Rectal smooth muscle tissue (tissue), 1 donor: ENCODE data around the gene GRB10.
A peak's percentile ranks its signal among the peaks of the same experiment; 100 is the strongest.

ENCODE experiments used
- H3K27ac ChIP-seq: one replicate; pipeline ENCODE4 v1.7.0; 2013; ENCODE audit warnings: low read depth, low read length, inconsistent platforms
- H3K27me3 ChIP-seq: one replicate; pipeline ENCODE4 v1.7.0; 2013; ENCODE audit warnings: low read length; ENCODE audit not compliant: control insufficient read depth, insufficient read depth
- H3K36me3 ChIP-seq: one replicate; pipeline ENCODE4 v1.7.0; 2013; ENCODE audit warnings: low read length; ENCODE audit not compliant: control insufficient read depth, insufficient read depth
- H3K4me1 ChIP-seq: one replicate; pipeline ENCODE4 v1.7.0; 2013; ENCODE audit warnings: low read length; ENCODE audit not compliant: control insufficient read depth, insufficient read depth
- H3K4me3 ChIP-seq: one replicate; pipeline ENCODE4 v1.7.0; 2013; ENCODE audit warnings: low read length
- H3K9ac ChIP-seq: one replicate; pipeline ENCODE4 v1.7.0; 2013; ENCODE audit warnings: low read length

Gene GRB10

GRCh38 chr7:50653981-50654425 is 128.7 kb downstream of the GRB10 start:
- Histone ChIP-seq H3K9ac (no peak overlapping the region), H3K27me3 (no peaks in the 10 kb centered on the region), H3K4me1 (peaks cover 25% of the 10 kb centered on the region), H3K4me3 (no peak overlapping the region), H3K27ac (peak overlapping the region; percentile 70), H3K36me3 (no peaks in the 10 kb centered on the region)

GRCh38 chr7:50653126-50653864 is 129.4 kb downstream of the GRB10 start:
- H3K4me3 ChIP-seq, result no peak overlapping the region
- peak overlapping the region; percentile 70 for H3K27ac ChIP-seq
- no peaks in the 10 kb centered on the region for H3K36me3 ChIP-seq
- peaks cover 25% of the 10 kb centered on the region for H3K4me1 ChIP-seq
- no peaks in the 10 kb centered on the region for H3K27me3 ChIP-seq
- no peak overlapping the region for H3K9ac ChIP-seq

GRCh38 chr7:50652400-50653125 is 130.1 kb downstream of the GRB10 start:
- Histone ChIP-seq H3K4me1 (peaks cover 18% of the 10 kb centered on the region), H3K27ac (no peak overlapping the region)

GRCh38 chr7:50651271-50651989 is 131.3 kb downstream of the GRB10 start:
- H3K27ac ChIP-seq, result no peak overlapping the region
- no peaks in the 10 kb centered on the region for H3K36me3 ChIP-seq
- H3K4me1 ChIP-seq, result peaks cover 10% of the 10 kb centered on the region
- no peak overlapping the region for H3K9ac ChIP-seq
- H3K4me3 ChIP-seq, result no peak overlapping the region
- no peaks in the 10 kb centered on the region for H3K27me3 ChIP-seq

More at GRCh38 chr7:50652400-50653125, 130.1 kb downstream of the GRB10 start:
- H3K27me3 ChIP-seq, result no peaks in the 10 kb centered on the region
- H3K4me3 ChIP-seq, result no peak overlapping the region
- H3K9ac ChIP-seq, result no peak overlapping the region
- H3K36me3 ChIP-seq, result no peaks in the 10 kb centered on the region

GRCh38 chr7:50650057-50650664 is 132.5 kb downstream of the GRB10 start:
- Histone ChIP-seq H3K27me3 (no peaks in the 10 kb centered on the region), H3K4me1 (peaks cover 10% of the 10 kb centered on the region), H3K4me3 (no peak overlapping the region), H3K27ac (no peak overlapping the region), H3K9ac (no peak overlapping the region), H3K36me3 (no peaks in the 10 kb centered on the region)

- no peak overlapping the region for H3K9ac ChIP-seq
- H3K4me1 ChIP-seq, result peaks cover 10% of the 10 kb centered on the region
- H3K4me3 ChIP-seq, result no peak overlapping the region
- no peaks in the 10 kb centered on the region for H3K27me3 ChIP-seq
- H3K27ac ChIP-seq, result no peak overlapping the region
- H3K36me3 ChIP-seq, result no peaks in the 10 kb centered on the region
Measured at GRCh38 chr7:50649259-50649885, 133.3 kb downstream of the GRB10 start.

GRCh38 chr7:50648570-50649169 is 134.0 kb downstream of the GRB10 start:
- Histone ChIP-seq H3K4me1 (peaks cover 4% of the 10 kb centered on the region), H3K27me3 (no peaks in the 10 kb centered on the region), H3K36me3 (no peaks in the 10 kb centered on the region), H3K9ac (no peak overlapping the region), H3K4me3 (no peak overlapping the region), H3K27ac (no peak overlapping the region)

- Histone ChIP-seq H3K4me1 (no peaks in the 10 kb centered on the region), H3K4me3 (no peak overlapping the region), H3K36me3 (no peaks in the 10 kb centered on the region), H3K9ac (no peak overlapping the region), H3K27me3 (no peaks in the 10 kb centered on the region), H3K27ac (no peak overlapping the region)
Measured at GRCh38 chr7:50648076-50648475, 134.6 kb downstream of the GRB10 start.

- H3K36me3 ChIP-seq, result no peaks in the 10 kb centered on the region
- H3K4me3 ChIP-seq, result no peak overlapping the region
- no peak overlapping the region for H3K27ac ChIP-seq
- no peaks in the 10 kb centered on the region for H3K27me3 ChIP-seq
- no peak overlapping the region for H3K9ac ChIP-seq
- H3K4me1 ChIP-seq, result no peaks in the 10 kb centered on the region
Measured at GRCh38 chr7:50647286-50647980, 135.3 kb downstream of the GRB10 start.

- Histone ChIP-seq H3K4me1 (no peaks in the 10 kb centered on the region), H3K27me3 (no peaks in the 10 kb centered on the region), H3K9ac (no peak overlapping the region), H3K4me3 (no peak overlapping the region), H3K27ac (no peak overlapping the region), H3K36me3 (no peaks in the 10 kb centered on the region)
Measured at GRCh38 chr7:50646069-50646468, 136.6 kb downstream of the GRB10 start.

GRCh38 chr7:50645186-50645585 is 137.5 kb downstream of the GRB10 start:
- no peaks in the 10 kb centered on the region for H3K4me1 ChIP-seq
- H3K27ac ChIP-seq, result no peak overlapping the region
- H3K36me3 ChIP-seq, result no peaks in the 10 kb centered on the region
- no peaks in the 10 kb centered on the region for H3K27me3 ChIP-seq
- no peak overlapping the region for H3K9ac ChIP-seq
- no peak overlapping the region for H3K4me3 ChIP-seq
